Neural progenitor cell (in vitro differentiated cells): Measurements from ENCODE around the gene ASNSD1. TPM values are rescaled to one million over a fixed set of nuclear protein-coding genes. Genes with fewer than 3 reads are reported as not detected.

Experiments
- DNase-seq: peaks from one replicate; pipeline ENCODE4 v3.0.0-alpha.2; 2016; ENCODE audit warnings: low spot score
- H2AFZ ChIP-seq: fragments of 200-600 bp; sonication (generic); replicated peaks from 2 replicates; pipeline ENCODE4 v1.6.1; 2016; ENCODE audit warnings: antibody characterized with exemption
- H3F3A ChIP-seq: fragments of 200-600 bp; sonication (generic); 2 replicates; pipeline ENCODE4 v1.6.1; 2016; ENCODE audit warnings: antibody characterized with exemption, low read depth
- H3K27ac ChIP-seq: fragments of 200-600 bp; sonication (generic); 2 replicates; pipeline ENCODE4 v1.5.1; 2016; ENCODE audit warnings: mild to moderate bottlenecking
- H3K27me3 ChIP-seq: fragments of 200-600 bp; sonication (generic); 2 replicates; pipeline ENCODE4 v1.6.1; 2016; ENCODE audit warnings: mild to moderate bottlenecking, moderate library complexity
- H3K36me3 ChIP-seq: fragments of 200-600 bp; sonication (generic); 2 replicates; pipeline ENCODE4 v1.5.1; 2016
- H3K4me1 ChIP-seq: fragments of 200-600 bp; sonication (generic); 2 replicates; pipeline ENCODE4 v1.6.1; 2016; ENCODE audit warnings: mixed run types
- H3K4me2 ChIP-seq: fragments of 200-600 bp; sonication (generic); 2 replicates; pipeline ENCODE4 v1.6.1; 2016
- H3K4me3 ChIP-seq: fragments of 200-600 bp; sonication (generic); 2 replicates; pipeline ENCODE4 v1.5.1; 2016
- H3K79me2 ChIP-seq: fragments of 200-600 bp; sonication (generic); 2 replicates; pipeline ENCODE4 v1.6.1; 2016; ENCODE audit warnings: low read depth
- H3K9ac ChIP-seq: fragments of 200-600 bp; sonication (generic); 2 replicates; pipeline ENCODE4 v1.6.1; 2016
- H3K9me3 ChIP-seq: fragments of 200-600 bp; sonication (generic); 2 replicates; pipeline ENCODE4 v1.5.1; 2016; ENCODE audit warnings: low read depth
- H4K20me1 ChIP-seq: fragments of 200-600 bp; sonication (generic); 2 replicates; pipeline ENCODE4 v1.6.1; 2016; ENCODE audit warnings: low read depth
- H3K27ac Mint-ChIP-seq: 3 replicates; pipeline ENCODE4 v1.8.0; 2021; ENCODE audit warnings: mixed read lengths
- H3K27me3 Mint-ChIP-seq: 2 replicates; pipeline ENCODE4 v1.8.0; 2022; ENCODE audit warnings: low read depth, mild to moderate bottlenecking, inconsistent platforms, moderate library complexity, mixed read lengths; ENCODE audit not compliant: insufficient read depth
- H3K36me3 Mint-ChIP-seq: 3 replicates; pipeline ENCODE4 v1.8.0; 2021; ENCODE audit warnings: mixed read lengths
- H3K4me1 Mint-ChIP-seq: 3 replicates; pipeline ENCODE4 v1.8.0; 2021; ENCODE audit warnings: mixed read lengths
- H3K4me3 Mint-ChIP-seq: 3 replicates; pipeline ENCODE4 v1.8.0; 2021; ENCODE audit warnings: mild to moderate bottlenecking, moderate library complexity, mixed read lengths
- H3K9me3 Mint-ChIP-seq: 3 replicates; pipeline ENCODE4 v1.8.0; 2020; ENCODE audit warnings: mixed read lengths
- EZH2 ChIP-seq: fragments of 200-600 bp; sonication (generic); IDR thresholded peaks from 2 replicates; pipeline ENCODE4 v1.6.1; 2017; ENCODE audit warnings: antibody characterized with exemption, mild to moderate bottlenecking, moderate library complexity
- EZH2phosphoT487 ChIP-seq: fragments of 200-600 bp; sonication (generic); IDR thresholded peaks from 2 replicates; pipeline ENCODE4 v1.6.1; 2017; ENCODE audit warnings: antibody characterized with exemption
- total RNA-seq: library from RNA; depleted of rRNA; stranded (reverse); fragments of >200 nt; gene quantifications from 2 replicates; pipeline ENCODE4 v1.2.3, GENCODE V29; 2015; ENCODE audit warnings: low replicate concordance
- TF ChIP-seq, protein P1 (sequence below): fragments of 200-600 bp; sonication (generic); IDR thresholded peaks from 2 replicates; pipeline ENCODE4 v1.5.1; 2017; ENCODE audit warnings: antibody characterized with exemption, mild to moderate bottlenecking

ASNSD1 gene
- total RNA-seq, 1 donor from 2014 or later, result 100 TPM

GRCh38 chr2:189681203-189681602, 19.9 kb downstream of the ASNSD1 start:
- H3K36me3 Mint-ChIP-seq, result peaks cover 17% of the 10 kb centered on the region
- H3F3A ChIP-seq, result no peaks in the 10 kb centered on the region
- H3K9me3 Mint-ChIP-seq, result peaks cover 16% of the 10 kb centered on the region
- H3K4me3 ChIP-seq, result no peak overlapping the region
- no peak overlapping the region for H3K27ac ChIP-seq
- no peak overlapping the region for H3K4me3 Mint-ChIP-seq
- no peaks in the 10 kb centered on the region for H3K36me3 ChIP-seq
- no peak overlapping the region for H3K27ac Mint-ChIP-seq
- DNase-seq, result no peak
- TF ChIP-seq EZH2phosphoT487 (no peak), EZH2 (no peak)
- TF ChIP-seq, protein P1, sequence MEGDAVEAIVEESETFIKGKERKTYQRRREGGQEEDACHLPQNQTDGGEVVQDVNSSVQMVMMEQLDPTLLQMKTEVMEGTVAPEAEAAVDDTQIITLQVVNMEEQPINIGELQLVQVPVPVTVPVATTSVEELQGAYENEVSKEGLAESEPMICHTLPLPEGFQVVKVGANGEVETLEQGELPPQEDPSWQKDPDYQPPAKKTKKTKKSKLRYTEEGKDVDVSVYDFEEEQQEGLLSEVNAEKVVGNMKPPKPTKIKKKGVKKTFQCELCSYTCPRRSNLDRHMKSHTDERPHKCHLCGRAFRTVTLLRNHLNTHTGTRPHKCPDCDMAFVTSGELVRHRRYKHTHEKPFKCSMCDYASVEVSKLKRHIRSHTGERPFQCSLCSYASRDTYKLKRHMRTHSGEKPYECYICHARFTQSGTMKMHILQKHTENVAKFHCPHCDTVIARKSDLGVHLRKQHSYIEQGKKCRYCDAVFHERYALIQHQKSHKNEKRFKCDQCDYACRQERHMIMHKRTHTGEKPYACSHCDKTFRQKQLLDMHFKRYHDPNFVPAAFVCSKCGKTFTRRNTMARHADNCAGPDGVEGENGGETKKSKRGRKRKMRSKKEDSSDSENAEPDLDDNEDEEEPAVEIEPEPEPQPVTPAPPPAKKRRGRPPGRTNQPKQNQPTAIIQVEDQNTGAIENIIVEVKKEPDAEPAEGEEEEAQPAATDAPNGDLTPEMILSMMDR, result no peak
- H3K4me1 Mint-ChIP-seq, result no peaks in the 10 kb centered on the region
- H3K4me1 ChIP-seq, result no peaks in the 10 kb centered on the region
- H3K4me2 ChIP-seq, result no peak overlapping the region
- H3K9ac ChIP-seq, result no peak overlapping the region
- H4K20me1 ChIP-seq, result no peaks in the 10 kb centered on the region
- H3K27me3 Mint-ChIP-seq, result no peaks in the 10 kb centered on the region
- no peaks in the 10 kb centered on the region for H3K27me3 ChIP-seq
- H3K79me2 ChIP-seq, result no peaks in the 10 kb centered on the region
- H3K9me3 ChIP-seq, result no peaks in the 10 kb centered on the region
- H2AFZ ChIP-seq, result no peak overlapping the region

DNA sequence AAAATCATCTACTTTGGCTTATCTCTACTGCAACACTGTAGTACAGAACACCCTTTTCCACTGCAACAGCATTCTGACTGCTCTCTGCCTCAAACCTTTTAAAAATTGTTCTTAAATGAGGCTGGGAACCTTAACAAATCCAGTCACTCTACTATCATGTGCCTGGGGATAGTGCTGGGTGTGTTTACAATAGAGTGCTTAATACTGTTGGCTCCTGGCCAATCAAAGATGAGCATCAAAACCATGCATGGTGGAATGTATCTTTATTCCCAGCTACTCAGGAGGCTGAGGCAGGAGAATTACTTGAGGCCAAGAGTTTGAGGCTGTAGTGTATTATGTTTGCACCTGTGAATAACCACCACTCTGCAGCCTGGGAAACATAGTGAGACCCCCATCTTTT, 20.6 kb downstream of the ASNSD1 start:
- Mint-ChIP-seq H3K27me3 (no peaks in the 10 kb centered on the region), H3K27ac (no peak overlapping the region), H3K4me1 (no peaks in the 10 kb centered on the region)

GRCh38 chr2:189683348-189683747, 22.1 kb downstream of the ASNSD1 start:
- no peaks in the 10 kb centered on the region for H4K20me1 ChIP-seq
- H3K27ac ChIP-seq, result no peak overlapping the region
- no peaks in the 10 kb centered on the region for H3K27me3 Mint-ChIP-seq
- H3K27me3 ChIP-seq, result no peaks in the 10 kb centered on the region
- H3K9me3 Mint-ChIP-seq, result peaks cover 10% of the 10 kb centered on the region
- H3K79me2 ChIP-seq, result no peaks in the 10 kb centered on the region
- no peak overlapping the region for H3K4me3 ChIP-seq
- H3K9ac ChIP-seq, result no peak overlapping the region
- H3K4me1 Mint-ChIP-seq, result no peaks in the 10 kb centered on the region
- H3K4me1 ChIP-seq, result no peaks in the 10 kb centered on the region
- no peaks in the 10 kb centered on the region for H3F3A ChIP-seq
- no peak overlapping the region for H2AFZ ChIP-seq
- TF ChIP-seq, protein P1, result no peak
- no peak for TF ChIP-seq EZH2
- no peak for TF ChIP-seq EZH2phosphoT487
- no peaks in the 10 kb centered on the region for H3K9me3 ChIP-seq
- DNase-seq, result no peak
- no peaks in the 10 kb centered on the region for H3K36me3 ChIP-seq
- no peak overlapping the region for H3K4me3 Mint-ChIP-seq
- no peak overlapping the region for H3K27ac Mint-ChIP-seq
- peaks cover 6% of the 10 kb centered on the region for H3K36me3 Mint-ChIP-seq
- H3K4me2 ChIP-seq, result no peak overlapping the region

More for the DNA sequence above, 20.6 kb downstream of the ASNSD1 start:
- H3K9me3 ChIP-seq, result no peaks in the 10 kb centered on the region
- no peak overlapping the region for H2AFZ ChIP-seq
- TF ChIP-seq EZH2phosphoT487 (no peak), EZH2 (no peak)
- TF ChIP-seq, protein P1, result no peak
- no peak for DNase-seq
- H3K4me1 ChIP-seq, result no peaks in the 10 kb centered on the region
- no peaks in the 10 kb centered on the region for H3K79me2 ChIP-seq
- H3K27ac ChIP-seq, result no peak overlapping the region
- no peaks in the 10 kb centered on the region for H3K36me3 ChIP-seq
- H3K4me3 Mint-ChIP-seq, result no peak overlapping the region
- no peak overlapping the region for H3K4me3 ChIP-seq
- no peaks in the 10 kb centered on the region for H4K20me1 ChIP-seq
- H3K4me2 ChIP-seq, result no peak overlapping the region
- H3F3A ChIP-seq, result no peaks in the 10 kb centered on the region
- no peak overlapping the region for H3K9ac ChIP-seq
- peaks cover 17% of the 10 kb centered on the region for H3K36me3 Mint-ChIP-seq
- peaks cover 16% of the 10 kb centered on the region for H3K9me3 Mint-ChIP-seq
- H3K27me3 ChIP-seq, result no peaks in the 10 kb centered on the region
